ENCODE results near the gene GNAS-AS1.
"Not testable (repeated sequence)": the region's sequence is repeated elsewhere in the genome, so short reads cannot be mapped to it uniquely, and the experiment has no call there.

GNAS-AS1 gene

DNA sequence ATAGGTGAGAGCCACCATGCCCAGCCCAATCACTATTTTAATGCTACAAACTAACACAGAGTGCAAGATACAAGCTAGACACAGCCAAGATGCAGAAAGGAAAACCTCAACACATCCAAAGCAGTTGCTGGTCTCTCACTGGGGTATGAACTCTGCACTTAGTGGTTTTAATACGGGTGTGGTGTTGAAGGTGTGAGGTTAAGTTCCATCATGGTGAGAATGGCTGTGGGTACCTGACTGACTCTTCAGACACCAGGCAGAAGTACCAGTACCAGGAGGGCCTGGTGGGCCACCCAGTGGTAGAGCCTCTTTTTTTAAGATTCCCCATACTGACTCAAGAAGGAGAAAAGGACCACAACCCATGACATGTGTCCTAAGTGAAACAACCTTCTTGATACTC is 13.0 kb downstream of the GNAS-AS1 start:
- DNase-seq (ENCODE audit: extremely low read depth in 1 of 2, low read depth in 1 of 2), result no peak

DNA sequence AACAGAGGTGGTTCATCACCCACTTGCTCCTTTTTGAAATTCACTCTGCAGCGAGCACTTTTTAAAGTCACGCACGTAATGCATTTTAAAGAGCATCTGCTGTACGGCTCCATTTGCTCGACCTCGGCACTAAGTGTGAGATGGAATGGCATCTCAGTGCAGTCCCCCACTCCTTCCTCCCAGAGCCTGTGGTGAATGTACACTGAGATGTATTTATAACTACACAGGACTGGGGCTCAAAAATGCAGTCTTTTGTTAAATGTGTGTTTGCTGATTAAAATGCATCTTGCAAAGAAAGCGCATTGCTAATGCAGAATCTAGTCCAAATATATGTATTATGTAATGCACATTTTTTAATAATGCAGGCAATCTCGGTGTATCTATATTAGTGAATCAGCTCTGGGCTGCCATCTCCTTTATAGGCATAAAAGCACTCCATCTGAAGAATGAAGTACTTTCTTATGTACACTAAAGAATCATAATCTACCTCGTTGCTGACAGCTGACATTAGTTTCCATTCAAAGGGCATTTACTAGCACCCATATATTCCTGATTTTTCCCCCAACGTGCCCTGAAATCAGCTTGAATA is 14.0 kb downstream of the GNAS-AS1 start:
- DNase-seq (ENCODE audit: extremely low read depth in 1 of 2, low read depth in 1 of 2), result no peak

DNA sequence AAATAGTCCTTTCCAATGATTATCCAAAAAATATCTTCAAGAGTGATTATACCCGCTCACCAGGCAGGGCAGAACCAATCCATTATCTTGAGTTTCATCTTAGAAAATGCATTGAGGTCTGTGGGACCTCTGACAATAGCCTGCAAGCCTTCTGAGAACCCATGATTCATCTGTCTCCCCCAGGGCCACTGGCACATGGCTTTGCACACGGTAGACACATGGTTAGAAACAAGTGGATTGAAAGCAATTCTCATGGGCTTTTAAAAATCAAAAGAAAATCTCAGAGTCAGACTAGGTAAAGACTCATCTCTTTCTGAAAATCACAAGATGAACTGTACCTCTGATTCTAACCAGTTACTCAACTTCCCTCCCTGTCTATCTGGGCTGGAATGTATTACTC is 15.5 kb downstream of the GNAS-AS1 start:
- DNase-seq (ENCODE audit: extremely low read depth in 1 of 2, low read depth in 1 of 2), result no peak

DNA sequence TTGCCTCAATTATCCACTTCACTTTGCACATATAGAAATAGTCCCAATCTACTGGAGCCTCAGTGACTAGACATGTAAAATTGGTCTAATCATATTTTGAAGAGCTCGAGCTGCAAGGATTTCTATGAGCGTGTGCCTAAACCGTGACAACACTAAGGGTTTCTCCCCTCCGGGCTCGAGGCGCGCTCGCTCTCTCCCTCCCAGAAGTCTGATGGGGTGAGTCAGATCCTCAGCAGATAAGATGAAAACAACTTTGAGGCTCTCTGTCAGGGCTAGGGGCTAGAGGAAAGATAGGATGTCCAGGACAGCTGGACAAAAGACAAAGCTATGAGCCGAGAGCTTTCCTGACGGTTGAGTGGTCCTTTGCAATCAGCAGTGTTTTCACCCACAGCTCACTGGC is 16.8 kb downstream of the GNAS-AS1 start:
- DNase-seq (ENCODE audit: extremely low read depth in 1 of 2, low read depth in 1 of 2), result no peak

DNA sequence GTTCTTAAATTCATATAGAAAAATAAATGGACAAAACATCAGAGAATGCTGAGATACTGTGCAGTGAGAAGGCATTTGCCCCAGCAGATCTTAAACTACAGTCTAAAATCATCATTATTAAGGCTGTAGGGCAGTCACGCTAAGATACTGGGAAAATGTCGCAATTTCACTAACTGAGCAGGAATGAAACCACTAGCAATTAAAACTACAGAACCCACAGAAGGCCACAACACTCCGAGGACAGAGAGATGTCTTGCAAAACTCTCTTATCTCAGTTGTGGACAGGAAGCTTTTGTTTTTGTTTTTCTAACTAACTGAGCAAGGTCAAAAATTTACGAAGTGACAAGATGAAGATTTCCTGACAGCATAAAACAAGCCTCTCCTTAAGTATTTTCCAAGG is 18.2 kb downstream of the GNAS-AS1 start:
- DNase-seq (ENCODE audit: extremely low read depth in 1 of 2, low read depth in 1 of 2), result no peak

DNA sequence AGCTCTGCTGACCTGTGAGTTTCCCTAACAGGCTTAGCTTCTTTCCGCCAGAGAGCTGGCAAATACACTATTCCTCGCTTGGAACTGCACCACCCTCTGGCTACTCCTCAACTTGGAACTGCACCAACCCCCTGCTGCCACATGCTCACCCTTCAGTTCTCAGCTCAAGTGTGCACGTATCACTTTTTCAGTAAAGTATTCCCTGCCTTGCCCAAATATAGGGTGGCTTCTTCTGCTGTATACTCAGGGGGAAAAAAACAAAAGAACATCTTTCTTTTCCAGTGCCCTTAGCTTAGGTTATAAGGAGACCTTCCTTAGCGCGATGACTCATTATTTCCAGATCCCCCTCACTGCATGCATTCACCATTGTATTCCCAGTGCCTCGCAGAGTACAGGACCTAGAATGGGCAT is 21.2 kb downstream of the GNAS-AS1 start:
- no peak for DNase-seq (ENCODE audit: extremely low read depth in 1 of 2, low read depth in 1 of 2)

DNA sequence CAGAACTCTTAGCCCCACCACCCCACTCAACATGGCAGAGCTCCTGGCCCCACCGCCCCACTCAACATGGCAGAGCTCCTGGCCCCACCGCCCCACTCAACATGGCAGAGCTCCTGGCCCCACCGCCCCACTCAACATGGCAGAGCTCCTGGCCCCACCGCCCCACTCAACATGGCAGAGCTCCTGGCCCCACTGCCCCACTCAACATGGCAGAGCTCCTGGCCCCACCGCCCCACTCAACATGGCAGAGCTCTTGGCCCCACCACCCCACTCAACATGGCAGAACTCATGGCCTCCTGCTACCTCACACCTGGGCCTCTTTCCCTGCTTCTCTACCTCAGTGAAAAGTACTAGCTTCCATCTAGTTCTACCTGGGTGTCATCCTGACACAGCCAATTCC is 21.9 kb downstream of the GNAS-AS1 start:
- not testable (repeated sequence) for DNase-seq (ENCODE audit: extremely low read depth in 1 of 2, low read depth in 1 of 2)

DNA sequence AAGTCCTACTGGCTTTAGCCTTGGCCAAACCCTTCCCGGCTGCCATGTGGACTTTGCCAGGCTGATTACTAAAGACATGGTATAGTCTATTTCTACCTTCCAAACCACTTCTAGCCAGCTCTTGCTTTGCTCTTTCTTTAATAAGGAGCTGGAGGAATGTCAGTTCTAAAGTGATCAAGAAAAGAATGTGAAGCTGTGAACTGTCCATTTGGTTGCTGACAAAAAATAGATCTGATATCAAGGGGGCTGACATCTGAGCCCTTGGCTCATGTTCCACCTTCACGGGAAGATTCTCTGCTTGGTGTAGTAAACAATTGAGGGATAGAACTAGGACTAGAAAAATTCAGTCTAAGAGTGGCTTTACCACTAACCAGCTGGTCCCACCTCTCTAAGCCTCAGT is 22.6 kb downstream of the GNAS-AS1 start:
- DNase-seq (ENCODE audit: extremely low read depth in 1 of 2, low read depth in 1 of 2), result no peak

DNA sequence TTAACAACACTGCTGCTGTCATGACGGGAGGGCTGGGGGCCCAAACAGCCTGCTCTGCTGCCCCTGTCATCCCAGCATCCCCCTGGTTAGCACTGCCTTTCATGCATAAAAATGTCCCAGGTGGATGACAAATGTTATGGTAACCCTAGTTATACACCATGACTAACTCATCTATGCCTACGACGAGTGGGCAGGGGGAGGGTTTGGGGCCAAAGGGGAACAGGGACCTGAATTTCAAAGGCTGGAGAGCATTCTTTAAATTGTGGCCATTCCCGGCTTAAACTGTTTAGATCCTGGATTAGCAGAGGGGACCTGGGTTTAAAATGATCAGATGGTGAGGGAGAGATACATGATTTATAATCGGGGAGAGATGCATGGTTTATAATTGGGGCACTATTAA is 24.4 kb downstream of the GNAS-AS1 start:
- DNase-seq (ENCODE audit: extremely low read depth in 1 of 2, low read depth in 1 of 2), result no peak

DNA sequence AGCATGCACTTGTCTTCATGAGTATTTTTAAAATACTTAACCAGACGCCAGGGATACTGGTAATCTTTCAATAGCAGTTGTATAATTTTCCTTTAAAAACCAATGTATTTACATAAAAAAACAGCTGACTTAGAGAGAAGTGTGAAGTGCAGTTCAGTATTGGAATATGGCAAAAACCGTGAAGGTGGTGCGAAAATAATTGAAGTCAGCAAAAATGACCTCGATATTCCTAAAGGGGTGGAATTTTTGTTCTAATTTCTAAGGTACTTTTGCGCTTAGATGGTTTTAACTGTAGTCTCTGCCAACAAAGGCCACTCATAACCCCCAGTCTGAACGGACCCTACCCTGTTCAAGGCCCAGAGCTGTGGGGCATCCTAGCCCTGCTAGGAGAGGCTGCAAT is 25.3 kb downstream of the GNAS-AS1 start:
- DNase-seq (ENCODE audit: extremely low read depth in 1 of 2, low read depth in 1 of 2), result no peak

DNA sequence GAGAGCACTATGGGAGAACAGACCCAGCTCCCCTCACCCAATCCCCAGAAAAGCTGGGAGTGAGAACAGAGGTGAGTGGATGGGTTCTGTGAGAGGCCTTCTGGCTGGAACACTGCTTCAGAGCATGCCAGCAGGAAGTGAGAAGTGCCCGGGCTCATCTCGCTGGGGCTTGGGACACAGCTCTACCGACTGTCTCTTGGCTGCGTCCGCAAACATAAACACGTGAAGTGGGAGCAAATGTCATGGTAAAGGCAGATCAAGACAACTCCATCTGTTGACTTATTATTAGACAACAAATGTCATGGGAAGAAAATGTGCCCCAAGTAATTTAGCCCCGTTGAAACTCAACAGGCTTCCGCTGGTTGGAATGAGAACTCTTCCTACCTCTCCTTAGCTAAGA is 25.9 kb downstream of the GNAS-AS1 start:
- no peak for DNase-seq (ENCODE audit: extremely low read depth in 1 of 2, low read depth in 1 of 2)

DNA sequence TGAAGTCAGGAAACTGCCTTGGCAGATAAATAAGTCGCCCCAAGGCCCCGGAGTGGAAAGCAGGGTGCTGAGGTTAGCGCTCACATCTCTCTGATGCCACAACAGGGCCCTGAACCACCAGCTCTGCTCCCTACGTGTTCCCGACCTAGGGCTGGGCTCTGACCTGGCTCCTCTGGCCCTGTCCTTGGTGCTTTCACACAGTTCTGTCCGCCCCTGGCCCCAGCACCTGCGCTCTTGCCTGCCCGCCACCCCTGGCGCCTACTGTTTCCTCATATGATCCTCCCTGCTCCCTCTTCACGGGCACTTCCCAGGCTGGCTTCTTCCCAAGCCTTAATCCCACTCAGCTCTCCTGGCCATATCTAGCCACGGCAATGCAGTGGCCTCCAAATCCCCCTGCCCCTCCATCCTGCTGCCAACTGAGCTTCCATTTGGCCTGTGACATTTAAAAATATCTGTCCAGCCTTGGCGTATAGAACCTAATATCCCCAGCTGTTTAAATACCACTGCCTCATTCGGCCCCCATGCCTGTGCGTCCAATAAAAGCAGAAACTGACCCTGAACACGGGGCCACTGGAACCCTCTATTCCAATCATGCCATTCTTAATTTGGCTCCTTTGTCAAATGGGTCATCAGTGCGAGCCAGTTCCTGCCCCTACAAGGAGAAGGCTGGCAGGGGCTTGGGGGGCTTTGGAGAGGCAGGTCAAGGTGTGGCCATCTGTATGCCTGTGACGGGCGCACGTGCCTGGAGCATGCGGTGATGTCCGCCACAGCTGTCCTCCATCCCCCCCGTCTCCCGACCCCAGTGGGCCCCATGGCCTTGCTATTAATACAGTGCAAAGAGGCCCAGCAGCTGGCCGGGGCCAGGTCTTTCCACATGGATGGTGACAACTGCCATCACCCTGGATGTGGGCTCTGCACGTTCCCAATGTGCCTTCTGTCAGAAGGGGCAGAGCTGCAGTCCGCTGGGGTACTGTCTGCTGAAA is 27.7 kb downstream of the GNAS-AS1 start:
- DNase-seq (ENCODE audit: extremely low read depth in 1 of 2, low read depth in 1 of 2), result no peak

DNA sequence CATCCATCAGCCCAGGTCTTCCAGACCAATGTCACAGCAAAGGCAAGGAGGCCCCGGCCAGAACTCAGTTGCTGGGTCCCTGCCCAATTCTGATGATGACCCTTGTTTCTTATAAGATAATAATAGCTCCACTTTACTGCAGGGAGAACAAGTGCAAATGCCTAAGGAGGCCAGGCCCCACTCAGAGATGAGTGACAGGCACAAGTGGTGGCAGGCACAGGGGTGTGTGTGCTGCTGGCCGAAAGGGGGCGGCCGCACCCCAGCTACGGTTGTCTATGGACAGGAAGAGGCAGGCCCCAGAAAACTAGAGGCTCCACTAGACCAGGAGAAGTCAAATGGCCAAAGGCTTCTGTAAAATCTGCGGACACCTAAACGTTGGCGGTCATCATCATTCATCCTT is 28.6 kb downstream of the GNAS-AS1 start:
- DNase-seq (ENCODE audit: extremely low read depth in 1 of 2, low read depth in 1 of 2), result no peak

DNA sequence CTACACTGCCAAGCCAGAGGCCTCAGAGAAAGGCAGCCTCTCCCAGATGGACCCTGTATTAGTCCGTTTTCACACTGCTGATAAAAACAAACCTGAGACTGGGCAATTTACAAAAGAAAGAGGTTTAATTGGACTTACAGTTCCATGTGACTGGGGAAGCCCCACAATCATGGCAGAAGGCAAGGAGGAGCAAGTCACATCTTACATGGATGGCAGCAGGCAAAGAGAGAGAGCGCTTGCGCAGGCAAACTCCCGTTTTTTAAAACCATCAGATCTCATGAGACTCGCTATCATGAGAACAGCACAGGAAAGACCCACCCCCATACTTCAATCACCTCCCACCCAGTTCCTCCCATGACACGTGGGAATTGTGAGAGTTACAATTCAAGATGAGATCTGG is 30.2 kb downstream of the GNAS-AS1 start:
- not testable (repeated sequence) for DNase-seq (ENCODE audit: extremely low read depth in 1 of 2, low read depth in 1 of 2)

DNA sequence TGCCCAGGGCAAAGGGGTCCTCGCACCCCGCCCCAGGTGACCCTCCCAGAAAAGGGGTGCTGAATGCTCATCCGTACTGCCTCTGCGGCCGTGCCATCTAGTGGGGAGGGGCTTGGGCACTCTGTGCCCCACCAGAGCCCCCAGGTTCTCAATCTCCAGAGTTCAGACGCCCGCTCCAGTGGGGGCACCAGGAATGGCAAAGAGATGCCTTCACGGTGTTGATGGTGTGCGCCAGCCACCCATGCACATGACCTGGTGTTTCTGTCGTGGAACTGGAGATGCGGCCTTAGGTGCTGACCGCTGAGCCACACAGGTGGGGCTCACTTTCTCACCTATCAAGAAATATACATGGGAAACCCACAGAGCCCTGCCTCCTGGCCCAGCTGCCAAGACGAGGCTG is 30.8 kb downstream of the GNAS-AS1 start:
- no peak for DNase-seq (ENCODE audit: extremely low read depth in 1 of 2, low read depth in 1 of 2)

DNA sequence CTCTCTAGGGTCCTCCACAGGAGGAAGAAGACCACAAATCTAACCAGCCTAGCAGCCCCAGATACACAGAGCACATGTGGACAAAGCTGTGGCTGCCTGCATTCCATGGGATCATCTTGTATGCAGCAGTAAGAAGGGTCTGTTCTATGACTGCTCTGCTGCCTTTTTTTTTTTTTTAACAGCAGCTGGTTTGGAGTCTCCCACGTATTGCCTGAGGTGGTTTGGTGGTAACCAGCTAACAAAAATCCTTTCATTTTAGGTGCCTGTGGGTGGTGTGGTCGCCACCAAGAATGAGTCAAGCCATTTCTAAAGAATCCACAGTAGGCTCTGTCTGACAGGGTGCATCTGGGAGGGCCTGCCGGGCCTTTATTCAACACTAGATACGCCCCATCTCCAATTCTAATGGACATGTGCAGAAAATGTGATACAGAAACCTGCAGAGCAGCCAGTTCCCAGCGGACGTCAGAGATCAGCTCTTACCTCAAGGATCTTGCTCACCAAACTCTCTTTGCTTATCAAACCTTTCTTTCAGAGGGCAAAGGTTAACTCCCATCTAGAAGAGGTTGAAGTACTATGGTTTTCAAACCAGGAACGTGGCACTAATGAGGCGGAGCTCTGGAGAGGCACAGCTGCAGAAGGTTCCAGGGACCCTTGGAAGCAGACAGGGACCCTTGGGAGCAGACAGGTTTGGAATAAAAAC is 32.0 kb downstream of the GNAS-AS1 start:
- no peak for DNase-seq (ENCODE audit: extremely low read depth in 1 of 2, low read depth in 1 of 2)

DNA sequence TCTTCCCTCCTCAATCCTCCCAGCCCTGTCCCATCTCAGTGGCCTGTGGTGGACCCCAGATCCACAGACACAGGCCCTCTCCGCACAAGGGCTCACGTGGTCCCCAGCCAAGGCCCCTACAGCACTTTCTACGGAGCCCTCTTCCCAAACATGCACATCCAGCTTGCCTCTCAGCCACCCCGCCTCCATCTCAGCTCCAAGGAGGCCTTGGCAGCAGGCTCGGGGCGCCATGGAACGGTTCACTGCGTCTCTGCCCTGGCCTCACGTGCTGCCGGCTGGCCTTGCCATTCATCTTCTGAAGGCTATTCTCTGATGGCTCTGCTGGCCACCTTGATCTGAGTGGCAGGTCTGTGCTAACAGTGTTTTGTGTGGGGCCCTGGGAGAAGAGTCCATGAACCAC is 33.0 kb downstream of the GNAS-AS1 start:
- no peak for DNase-seq (ENCODE audit: extremely low read depth in 1 of 2, low read depth in 1 of 2)

DNA sequence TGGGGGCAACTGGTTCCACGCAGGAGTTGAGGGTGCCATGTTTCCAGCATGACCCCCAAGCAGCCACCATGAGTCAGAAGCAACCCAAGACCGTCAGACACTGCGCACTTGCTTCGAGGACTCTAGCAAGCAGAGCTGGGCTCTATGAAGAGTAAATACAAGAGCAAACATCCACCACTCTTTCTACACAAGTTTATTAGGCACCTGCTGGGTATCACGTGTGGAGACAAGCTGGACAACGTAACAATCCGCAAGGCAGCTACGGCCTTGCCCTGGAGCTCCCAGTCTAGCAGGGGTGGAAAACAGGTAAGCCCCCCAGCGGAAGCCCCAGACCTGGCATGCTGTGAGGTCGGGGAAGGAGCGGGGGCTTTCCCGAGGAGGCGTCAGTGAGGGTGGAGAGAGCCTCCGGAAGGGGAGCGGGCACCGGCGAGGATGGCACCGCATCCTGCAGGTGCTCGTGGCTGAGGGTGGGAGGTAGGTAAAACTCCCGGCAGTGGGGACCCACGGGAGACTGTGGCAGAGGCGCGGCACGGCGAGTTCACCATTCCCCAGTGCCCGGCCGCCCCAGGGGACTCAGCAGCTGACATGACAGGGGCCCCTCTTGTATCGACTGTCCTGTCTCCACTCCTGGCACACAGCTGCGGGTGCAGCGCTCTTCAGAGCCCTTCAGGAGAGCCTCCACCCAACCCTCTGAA is 33.6 kb downstream of the GNAS-AS1 start:
- DNase-seq (ENCODE audit: extremely low read depth in 1 of 2, low read depth in 1 of 2), result no peak

DNA sequence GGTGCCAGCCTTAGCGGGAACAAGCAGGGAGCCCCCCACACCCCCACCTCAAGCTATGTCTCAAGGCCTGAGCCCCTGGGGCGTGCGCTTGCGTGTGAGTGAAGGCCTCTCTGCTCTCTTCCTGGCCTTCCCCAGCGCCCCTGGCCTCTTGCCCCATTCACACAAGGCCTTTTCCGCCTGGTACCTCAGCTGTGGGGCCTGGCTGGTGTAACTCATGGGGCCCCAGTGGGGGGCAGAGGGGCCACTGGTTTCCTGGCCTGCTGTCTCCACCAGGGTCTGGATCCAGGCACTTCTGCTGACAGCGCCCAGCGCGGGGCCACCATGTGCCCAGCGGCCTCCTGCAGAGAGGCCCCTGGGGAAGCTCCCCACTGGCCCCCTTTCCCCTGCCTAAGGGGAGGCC is 34.7 kb downstream of the GNAS-AS1 start:
- DNase-seq (ENCODE audit: extremely low read depth in 1 of 2, low read depth in 1 of 2), result no peak

DNA sequence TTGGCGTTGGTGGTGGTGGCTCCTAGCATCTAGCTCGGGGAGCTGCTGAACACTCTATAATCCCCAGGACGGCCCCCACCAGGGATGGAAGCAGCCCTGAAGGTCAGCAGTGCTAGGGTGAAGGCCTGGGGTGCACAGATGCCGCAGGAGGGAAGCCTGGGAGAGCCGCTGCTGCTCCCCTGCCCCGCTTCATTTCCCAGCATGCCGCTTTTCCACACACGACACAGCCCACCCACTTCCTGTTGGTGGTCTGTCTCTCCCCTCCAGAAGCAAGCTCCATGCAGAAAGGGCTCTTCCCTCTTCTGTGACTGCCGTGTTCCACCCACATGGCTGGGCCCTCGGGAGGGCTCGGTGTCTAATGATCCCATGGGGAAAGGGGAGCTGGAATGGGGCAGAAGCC is 35.3 kb downstream of the GNAS-AS1 start:
- no peak for DNase-seq (ENCODE audit: extremely low read depth in 1 of 2, low read depth in 1 of 2)

DNA sequence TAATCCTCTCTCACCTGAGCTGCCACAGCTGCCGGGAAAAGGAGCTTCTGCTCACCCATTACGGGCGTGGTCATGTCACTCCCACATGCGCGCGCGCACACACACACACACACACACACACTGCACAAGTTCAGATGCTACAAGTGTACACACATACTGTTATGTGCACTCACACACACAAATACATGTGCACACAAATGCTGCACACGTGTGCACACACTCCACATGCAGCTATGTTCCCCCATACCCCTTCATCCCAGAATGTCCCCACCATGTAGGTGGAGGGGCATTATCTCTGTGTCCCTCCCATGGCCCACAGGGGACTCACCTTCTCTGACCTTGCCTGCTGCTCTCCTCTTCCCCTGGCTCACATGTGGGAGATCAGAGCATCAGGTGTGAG is 37.3 kb downstream of the GNAS-AS1 start:
- no peak for DNase-seq (ENCODE audit: extremely low read depth in 1 of 2, low read depth in 1 of 2)

All from activated CD8-positive, alpha-beta memory T cell treated with anti-CD3 and anti-CD28 coated beads for 1 hour (primary cell).